Measurements from ENCODE around the gene MAP3K2.
"Not testable (repeated sequence)": the region's sequence is repeated elsewhere in the genome, so short reads cannot be mapped to it uniquely, and the experiment has no call there.

MAP3K2 gene

DNA sequence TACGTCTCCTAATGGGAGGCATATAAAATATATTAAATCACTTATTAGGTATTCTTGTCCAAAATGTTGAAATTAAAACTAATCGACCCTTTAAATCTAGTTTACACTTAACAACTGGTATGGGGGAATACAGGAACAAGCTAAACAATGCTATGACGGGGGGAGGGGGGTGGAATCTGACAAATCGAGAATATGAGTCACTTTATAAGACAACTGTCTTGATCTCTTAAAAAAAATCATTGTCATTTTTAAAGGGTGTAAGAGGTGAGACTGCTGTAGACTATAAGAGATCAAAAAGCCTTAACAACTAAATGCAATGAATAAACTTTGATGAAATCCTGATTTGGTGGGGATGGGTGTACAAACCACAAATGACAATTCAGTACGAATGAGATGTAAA, 6.0 kb downstream of the MAP3K2 start:
- no peak for DNase-seq

DNA sequence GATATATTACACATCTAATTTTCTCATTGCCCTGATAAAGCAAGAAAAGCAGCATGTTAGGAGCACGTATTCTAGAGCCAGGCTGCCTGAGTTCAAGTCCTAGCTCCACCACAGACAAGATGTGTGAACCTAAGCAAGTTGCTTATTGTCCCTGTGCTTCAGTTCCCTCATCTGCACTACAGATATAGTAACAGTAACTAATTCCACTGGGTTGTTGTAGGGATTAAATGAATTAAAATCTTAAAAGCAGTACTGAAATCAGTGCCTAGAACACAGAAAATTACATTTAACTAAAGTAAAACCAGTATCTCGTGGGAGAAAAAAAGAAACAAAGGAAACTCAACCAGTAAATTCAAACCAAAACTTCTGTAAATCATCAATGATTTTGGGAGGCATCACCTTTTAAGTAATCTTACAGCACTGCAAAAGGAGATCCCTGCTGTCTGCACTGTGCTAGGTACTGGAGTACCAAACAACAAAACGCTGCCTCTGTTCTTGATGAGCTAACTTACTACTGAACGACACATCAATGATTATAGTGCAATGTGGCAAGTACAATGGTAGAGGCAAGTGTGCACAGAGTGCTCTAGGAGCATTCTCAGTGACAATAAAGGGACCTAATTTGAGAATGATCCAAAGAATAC, 7.9 kb downstream of the MAP3K2 start:
- DNase-seq = no peak

GRCh38 chr2:127378720-127379119, 9.1 kb downstream of the MAP3K2 start:
- DNase-seq = no peak

GRCh38 chr2:127377262-127377661, 10.5 kb downstream of the MAP3K2 start:
- no peak for DNase-seq

GRCh38 chr2:127376257-127376656, 11.5 kb downstream of the MAP3K2 start:
- DNase-seq = no peak

GRCh38 chr2:127373362-127374083, 14.3 kb downstream of the MAP3K2 start:
- DNase-seq = no peak

- no peak for DNase-seq
These were observed 16.7 kb downstream of the MAP3K2 start for GRCh38 chr2:127371037-127371436.

DNA sequence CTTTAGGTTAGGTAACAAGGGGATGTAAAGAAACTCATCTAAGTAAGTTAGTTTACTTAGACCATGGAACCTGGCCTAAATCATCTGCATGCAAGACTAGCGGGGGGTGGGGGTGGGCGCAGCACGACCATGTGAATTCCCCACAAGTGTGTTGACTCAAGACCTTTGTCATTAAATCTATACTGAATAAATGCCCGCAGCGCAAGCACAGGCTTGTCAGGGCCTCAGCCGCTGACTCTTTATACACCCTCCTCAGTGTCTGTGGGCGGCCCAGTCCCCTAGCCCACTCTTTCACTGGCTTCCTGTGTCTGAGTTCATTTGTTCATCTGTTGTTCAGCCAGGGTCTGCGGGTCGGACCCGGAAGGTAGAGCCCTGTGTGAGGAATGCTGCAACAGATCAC, 17.8 kb downstream of the MAP3K2 start:
- DNase-seq = no peak

- peak in 1 of 2 experiments; percentile 15 for DNase-seq
These were observed 22.5 kb downstream of the MAP3K2 start for GRCh38 chr2:127365211-127365643.

GRCh38 chr2:127362971-127363370, 24.8 kb downstream of the MAP3K2 start:
- no peak for DNase-seq

- DNase-seq = no peak
These were observed 25.6 kb downstream of the MAP3K2 start for GRCh38 chr2:127361929-127362885.

GRCh38 chr2:127360242-127360641, 27.5 kb downstream of the MAP3K2 start:
- no peak for DNase-seq

GRCh38 chr2:127359520-127359919, 28.3 kb downstream of the MAP3K2 start:
- no peak for DNase-seq

- DNase-seq = no peak
These were observed 28.8 kb downstream of the MAP3K2 start for GRCh38 chr2:127358971-127359370.

DNA sequence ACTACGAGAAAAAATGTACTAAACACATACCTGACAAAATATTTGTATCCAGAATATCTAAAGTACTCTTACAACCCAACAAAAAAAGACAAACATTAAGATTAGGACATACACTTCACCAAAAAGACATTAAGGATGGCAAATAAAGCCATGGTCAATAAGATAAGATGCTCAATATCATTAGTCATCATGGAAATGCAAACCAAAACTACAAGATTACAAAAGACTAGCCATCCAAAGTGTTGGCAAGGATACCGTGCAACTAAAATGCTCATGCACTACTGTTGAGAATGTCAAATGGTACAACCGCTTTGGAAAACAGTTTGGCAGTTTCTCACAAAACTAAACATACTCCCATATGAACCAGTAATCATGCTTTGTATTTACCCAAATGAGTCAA, 29.7 kb downstream of the MAP3K2 start:
- DNase-seq = no peak

DNA sequence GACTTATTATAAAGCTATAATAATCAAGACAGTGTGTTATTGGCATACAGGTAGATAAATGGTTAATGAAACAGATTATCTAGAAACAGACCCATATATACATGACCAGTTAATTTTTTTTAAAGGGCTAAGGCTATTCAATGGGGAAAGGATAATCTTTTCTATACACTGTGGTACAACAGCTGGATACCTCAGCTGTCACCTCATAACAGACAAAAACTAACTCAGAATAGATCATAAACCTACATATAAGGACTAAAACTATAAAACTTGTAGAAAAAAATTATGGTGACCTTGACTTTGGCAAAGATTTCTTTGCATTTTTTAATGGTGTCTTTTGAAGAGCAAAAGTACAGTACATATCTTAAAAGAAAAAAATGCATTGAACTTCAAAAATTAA, 30.2 kb downstream of the MAP3K2 start:
- DNase-seq = no peak

- no peak for DNase-seq
These were observed 31.2 kb downstream of the MAP3K2 start for GRCh38 chr2:127356531-127356930.

DNA sequence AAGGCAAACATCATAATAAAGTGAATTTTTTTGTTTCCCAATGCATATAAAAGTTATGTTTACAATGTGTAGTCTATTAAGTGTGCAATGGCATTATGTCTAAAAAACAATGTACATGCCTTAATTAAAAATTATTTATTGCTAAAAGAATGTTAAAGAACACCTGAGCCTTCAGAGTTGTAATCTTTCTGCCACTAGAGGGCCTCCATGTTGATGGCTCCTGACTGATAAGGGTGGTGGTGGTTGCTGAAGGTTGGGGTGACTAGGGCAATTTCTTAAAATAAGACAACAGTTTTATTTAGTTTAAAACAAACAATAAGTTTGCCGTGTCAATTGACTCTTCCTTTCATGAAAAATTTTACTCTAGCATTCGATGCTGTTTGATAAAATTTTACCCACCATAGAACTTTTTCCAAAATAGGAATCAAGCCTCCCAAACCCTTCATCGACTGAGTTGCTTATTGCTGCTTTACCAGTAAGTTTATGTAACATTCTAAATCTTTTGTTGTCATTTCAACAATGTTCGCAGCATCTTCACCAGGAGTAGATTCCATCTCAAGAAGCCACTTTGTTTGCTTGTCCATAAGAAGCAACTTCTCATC, 32.3 kb downstream of the MAP3K2 start:
- peak in 1 of 2 experiments; percentile 20 for DNase-seq

- DNase-seq = not testable (repeated sequence)
These were observed 33.7 kb downstream of the MAP3K2 start for GRCh38 chr2:127353873-127354676.

- DNase-seq = not testable (repeated sequence)
These were observed 34.6 kb downstream of the MAP3K2 start for GRCh38 chr2:127353223-127353622.

DNA sequence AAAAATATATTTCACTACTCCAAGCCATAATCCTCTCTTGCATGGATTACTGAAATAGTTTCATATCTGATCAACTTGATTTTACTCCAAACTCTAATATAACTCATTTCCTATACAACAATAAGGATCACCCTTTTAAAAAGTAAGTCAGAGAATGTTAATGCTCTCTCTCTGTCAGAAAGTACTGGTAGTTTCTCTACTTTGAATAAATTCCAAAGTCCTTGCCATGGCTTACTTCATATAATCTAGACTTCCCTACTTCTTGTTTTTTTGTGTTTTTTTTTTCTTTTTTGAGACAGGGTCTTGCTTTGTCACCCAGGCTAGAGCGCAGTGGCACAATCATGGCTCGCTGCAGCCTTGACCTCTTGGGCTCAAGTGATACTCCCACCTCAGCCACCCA, 36.2 kb downstream of the MAP3K2 start:
- DNase-seq = no peak

GRCh38 chr2:127348426-127349000, 39.3 kb downstream of the MAP3K2 start:
- DNase-seq = no peak

Measured in SW 1271 (cell line).